SU-DHL-6 (cell line): ENCODE results near the gene CADM2.

ENCODE experiments used
- H2AFZ ChIP-seq: fragments of 200-600 bp; sonication (generic); 2 replicates; pipeline ENCODE4 v1.6.1; 2014; ENCODE audit warnings: low read depth, mild to moderate bottlenecking, moderate library complexity, mixed read lengths, antibody characterized with exemption, low read length; ENCODE audit not compliant: severe bottlenecking
- H3F3A ChIP-seq: fragments of 200-600 bp; shearing (Covaris generic); 2 replicates; pipeline ENCODE4 v1.6.0; 2016; ENCODE audit warnings: antibody characterized with exemption, mild to moderate bottlenecking; ENCODE audit not compliant: insufficient read depth
- H3K27ac ChIP-seq: fragments of 200-600 bp; sonication (generic); 2 replicates; pipeline ENCODE4 v1.5.1; 2016; ENCODE audit warnings: low read depth, mild to moderate bottlenecking, low read length, moderate library complexity, mixed read lengths
- H3K27me3 ChIP-seq: fragments of 200-600 bp; sonication (generic), shearing (Covaris generic); 2 replicates; pipeline ENCODE4 v1.6.0; 2014; ENCODE audit warnings: mild to moderate bottlenecking, low read length
- H3K36me3 ChIP-seq: fragments of 200-600 bp; sonication (generic); 2 replicates; pipeline ENCODE4 v1.6.1; 2014; ENCODE audit warnings: mild to moderate bottlenecking, low read length, mixed read lengths
- H3K4me2 ChIP-seq: fragments of 300-600, 200-600 bp; shearing (Covaris generic), sonication (generic); 2 replicates; pipeline ENCODE4 v1.6.0; 2014; ENCODE audit warnings: low read length, low read depth, mild to moderate bottlenecking; ENCODE audit not compliant: poor library complexity, severe bottlenecking
- H3K4me3 ChIP-seq: fragments of 200-600 bp; sonication (generic); 2 replicates; pipeline ENCODE4 v1.5.1; 2014; ENCODE audit warnings: antibody characterized with exemption, low read length, mild to moderate bottlenecking, mixed read lengths; ENCODE audit not compliant: insufficient read depth, poor library complexity, severe bottlenecking
- H3K79me2 ChIP-seq: fragments of 200-600 bp; sonication (generic); 2 replicates; pipeline ENCODE4 v1.6.1; 2014; ENCODE audit warnings: mild to moderate bottlenecking, low read length, moderate library complexity; ENCODE audit not compliant: insufficient read depth
- H3K9ac ChIP-seq: fragments of 200-600 bp; sonication (generic); 2 replicates; pipeline ENCODE4 v1.7.0; 2014; ENCODE audit warnings: mild to moderate bottlenecking, low read length
- H3K9me2 ChIP-seq: fragments of 200-600 bp; sonication (generic); replicated peaks from 2 replicates; pipeline ENCODE4 v1.6.1; 2014; ENCODE audit warnings: low read length; ENCODE audit not compliant: insufficient read depth
- H3K9me3 ChIP-seq: fragments of 200-600 bp; sonication (generic); 2 replicates; pipeline ENCODE4 v1.6.1; 2014; ENCODE audit warnings: low read length, mixed read lengths; ENCODE audit not compliant: insufficient read depth
- H4K20me1 ChIP-seq: fragments of 200-600 bp; sonication (generic); 2 replicates; pipeline ENCODE4 v1.6.1; 2014; ENCODE audit warnings: low read depth, mild to moderate bottlenecking, antibody characterized with exemption, low read length, moderate library complexity, mixed read lengths
- CTCF ChIP-seq: fragments of 200-600 bp; sonication (generic); IDR thresholded peaks from one replicate; pipeline ENCODE4 v1.5.1; 2017; ENCODE audit warnings: antibody characterized with exemption, mild to moderate bottlenecking, low read length, moderate library complexity; ENCODE audit not compliant: insufficient read depth, poor library complexity, severe bottlenecking
- EZH2phosphoT487 ChIP-seq: fragments of 200-600 bp; sonication (generic), shearing (Covaris generic); conservative IDR thresholded peaks from 2 replicates; pipeline ENCODE4 v1.6.1; 2018; ENCODE audit warnings: mild to moderate bottlenecking, antibody characterized with exemption, low read length, moderate library complexity, mixed read lengths

The CADM2 gene

GRCh38 chr3:85725809-85726208 is 767.0 kb downstream of the CADM2 start:
- Histone ChIP-seq H3K9me3 (peaks cover 7% of the 10 kb centered on the region; the same call in 1 of the 2 replicates), H3K4me3 (no peak overlapping the region), H3K27ac (no peak overlapping the region), H3K79me2 (no peaks in the 10 kb centered on the region), H2AFZ (no peak overlapping the region), H3K4me2 (no peak overlapping the region), H3K27me3 (no peaks in the 10 kb centered on the region), H3F3A (no peaks in the 10 kb centered on the region), H4K20me1 (no peaks in the 10 kb centered on the region), H3K36me3 (no peaks in the 10 kb centered on the region), H3K9me2 (no peaks in the 10 kb centered on the region), H3K9ac (no peak overlapping the region)
- TF ChIP-seq CTCF = no peak
- no peak for TF ChIP-seq EZH2phosphoT487

- Histone ChIP-seq H3K4me2 (no peak overlapping the region), H3K9me3 (peaks cover 7% of the 10 kb centered on the region; the same call in 1 of the 2 replicates), H2AFZ (no peak overlapping the region), H3K9me2 (no peaks in the 10 kb centered on the region), H3K27me3 (no peaks in the 10 kb centered on the region), H3F3A (no peaks in the 10 kb centered on the region), H3K27ac (no peak overlapping the region), H3K4me3 (no peak overlapping the region), H3K79me2 (no peaks in the 10 kb centered on the region), H4K20me1 (no peaks in the 10 kb centered on the region), H3K9ac (no peak overlapping the region), H3K36me3 (no peaks in the 10 kb centered on the region)
- TF ChIP-seq EZH2phosphoT487 = no peak
- no peak for TF ChIP-seq CTCF
Measured at GRCh38 chr3:85726241-85726640, 767.5 kb downstream of the CADM2 start.

GRCh38 chr3:85737846-85738245 is 779.1 kb downstream of the CADM2 start:
- H2AFZ ChIP-seq = no peak overlapping the region
- no peak overlapping the region for H3K4me3 ChIP-seq
- H3K27me3 ChIP-seq = no peaks in the 10 kb centered on the region
- H4K20me1 ChIP-seq = no peaks in the 10 kb centered on the region
- H3K9me2 ChIP-seq = no peaks in the 10 kb centered on the region
- no peak overlapping the region for H3K27ac ChIP-seq
- H3K79me2 ChIP-seq = no peaks in the 10 kb centered on the region
- H3F3A ChIP-seq = no peaks in the 10 kb centered on the region
- TF ChIP-seq CTCF (no peak), EZH2phosphoT487 (no peak)
- no peak overlapping the region for H3K9ac ChIP-seq
- H3K36me3 ChIP-seq = no peaks in the 10 kb centered on the region
- H3K4me2 ChIP-seq = no peak overlapping the region
- H3K9me3 ChIP-seq = no peaks in the 10 kb centered on the region

GRCh38 chr3:85740561-85740960 is 781.8 kb downstream of the CADM2 start:
- Histone ChIP-seq H3F3A (no peaks in the 10 kb centered on the region), H2AFZ (no peak overlapping the region), H3K36me3 (no peaks in the 10 kb centered on the region), H3K9me2 (no peaks in the 10 kb centered on the region), H3K79me2 (no peaks in the 10 kb centered on the region), H3K9ac (no peak overlapping the region), H3K9me3 (no peaks in the 10 kb centered on the region), H3K27ac (no peak overlapping the region), H3K27me3 (no peaks in the 10 kb centered on the region), H4K20me1 (no peaks in the 10 kb centered on the region), H3K4me2 (no peak overlapping the region), H3K4me3 (no peak overlapping the region)
- TF ChIP-seq EZH2phosphoT487 = no peak
- no peak for TF ChIP-seq CTCF
